D341Med (cell line): ENCODE measurements around the gene FRMD4A.

Experiments used
- DNase-seq: peaks from one replicate; pipeline ENCODE4 v3.0.0; 2012; ENCODE audit warnings: low spot score

FRMD4A gene

DNA sequence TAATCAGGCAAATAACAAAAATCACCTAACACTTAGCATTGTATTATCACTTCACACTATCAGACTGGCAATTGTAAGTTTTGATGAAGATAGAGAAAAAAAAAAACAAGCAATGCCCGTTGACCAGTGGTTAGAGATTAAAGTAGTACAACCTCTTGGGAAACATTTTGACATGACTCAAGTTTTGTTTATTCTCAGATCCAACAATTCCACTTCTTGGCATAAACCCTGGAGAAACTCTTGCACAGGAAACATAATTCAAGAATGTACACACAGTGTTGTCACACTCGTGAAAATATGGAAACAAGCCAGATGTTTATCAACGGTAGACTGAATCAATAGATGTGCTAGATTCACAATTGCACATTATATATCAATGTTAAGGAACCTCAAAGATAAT, 37.2 kb downstream of the FRMD4A start:
- no peak for DNase-seq

- DNase-seq: no peak
Observed at GRCh38 chr10:14291296-14291695, 39.4 kb downstream of the FRMD4A start.

- no peak for DNase-seq
Observed at GRCh38 chr10:14285941-14286560, 44.7 kb downstream of the FRMD4A start.

GRCh38 chr10:14282276-14282675, 48.4 kb downstream of the FRMD4A start:
- no peak for DNase-seq

DNA sequence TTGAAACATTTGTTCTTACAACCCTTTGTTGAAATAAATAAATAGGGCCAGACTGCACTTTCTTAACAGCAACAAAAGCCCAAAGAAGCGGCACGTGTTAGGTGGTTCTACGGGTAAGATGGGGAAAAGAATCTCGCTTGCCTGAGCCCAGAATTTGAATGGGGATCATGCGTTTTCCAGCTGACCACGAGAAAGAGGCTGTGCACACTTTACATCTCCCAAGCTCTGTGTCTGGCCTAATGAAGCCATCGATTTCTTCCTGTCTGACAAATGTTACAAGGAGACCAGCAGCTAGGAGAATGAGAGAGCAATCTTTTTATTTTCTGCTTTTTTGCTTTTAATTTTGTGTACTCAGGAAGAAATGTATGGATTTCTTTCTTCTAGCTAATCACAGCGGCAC, 52.2 kb downstream of the FRMD4A start:
- no peak for DNase-seq

- no peak for DNase-seq
Observed at GRCh38 chr10:14276210-14276609, 54.5 kb downstream of the FRMD4A start.

DNA sequence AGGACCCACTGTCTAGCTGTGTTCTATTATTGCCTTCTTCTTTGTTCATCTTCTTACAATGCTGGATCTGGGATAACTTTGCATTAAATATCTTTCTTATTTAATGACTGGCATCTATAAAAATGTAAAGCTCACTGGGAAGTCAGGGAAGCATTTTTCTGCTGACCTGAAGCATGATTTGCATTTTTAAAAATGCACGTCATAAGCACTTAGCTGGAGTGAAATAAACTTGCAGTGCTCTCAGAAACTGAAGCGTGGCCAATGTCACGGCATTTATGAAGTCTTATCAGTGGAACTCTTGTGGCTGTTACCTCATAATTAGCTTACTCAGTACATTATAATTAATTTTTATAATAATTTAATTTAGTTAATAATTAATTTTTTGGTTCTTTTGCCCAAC, 59.1 kb downstream of the FRMD4A start:
- no peak for DNase-seq

- no peak for DNase-seq
Observed at GRCh38 chr10:14270370-14270769, 60.4 kb downstream of the FRMD4A start.

GRCh38 chr10:14265709-14266108, 65.0 kb downstream of the FRMD4A start:
- no peak for DNase-seq

GRCh38 chr10:14262836-14263425, 67.8 kb downstream of the FRMD4A start:
- no peak for DNase-seq

DNA sequence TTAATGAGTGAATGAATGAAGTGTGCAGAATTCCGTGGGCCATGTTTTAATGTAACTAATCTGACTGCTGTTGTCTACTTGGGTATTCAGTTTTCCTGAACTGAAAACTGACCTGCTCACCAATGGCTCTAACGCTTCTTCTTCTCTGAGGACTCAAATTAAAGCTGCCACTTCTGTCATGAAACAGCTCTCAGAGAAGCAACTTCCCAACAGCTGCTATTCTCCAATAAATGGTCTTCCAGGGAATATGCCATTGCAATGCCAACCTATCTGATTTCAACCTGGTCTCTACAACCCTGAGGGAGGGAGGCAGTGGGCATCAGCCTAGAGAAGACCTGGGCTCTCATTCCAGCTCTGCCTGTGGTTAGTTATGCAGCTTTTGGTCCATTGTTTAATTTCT, 69.4 kb downstream of the FRMD4A start:
- DNase-seq: no peak

DNA sequence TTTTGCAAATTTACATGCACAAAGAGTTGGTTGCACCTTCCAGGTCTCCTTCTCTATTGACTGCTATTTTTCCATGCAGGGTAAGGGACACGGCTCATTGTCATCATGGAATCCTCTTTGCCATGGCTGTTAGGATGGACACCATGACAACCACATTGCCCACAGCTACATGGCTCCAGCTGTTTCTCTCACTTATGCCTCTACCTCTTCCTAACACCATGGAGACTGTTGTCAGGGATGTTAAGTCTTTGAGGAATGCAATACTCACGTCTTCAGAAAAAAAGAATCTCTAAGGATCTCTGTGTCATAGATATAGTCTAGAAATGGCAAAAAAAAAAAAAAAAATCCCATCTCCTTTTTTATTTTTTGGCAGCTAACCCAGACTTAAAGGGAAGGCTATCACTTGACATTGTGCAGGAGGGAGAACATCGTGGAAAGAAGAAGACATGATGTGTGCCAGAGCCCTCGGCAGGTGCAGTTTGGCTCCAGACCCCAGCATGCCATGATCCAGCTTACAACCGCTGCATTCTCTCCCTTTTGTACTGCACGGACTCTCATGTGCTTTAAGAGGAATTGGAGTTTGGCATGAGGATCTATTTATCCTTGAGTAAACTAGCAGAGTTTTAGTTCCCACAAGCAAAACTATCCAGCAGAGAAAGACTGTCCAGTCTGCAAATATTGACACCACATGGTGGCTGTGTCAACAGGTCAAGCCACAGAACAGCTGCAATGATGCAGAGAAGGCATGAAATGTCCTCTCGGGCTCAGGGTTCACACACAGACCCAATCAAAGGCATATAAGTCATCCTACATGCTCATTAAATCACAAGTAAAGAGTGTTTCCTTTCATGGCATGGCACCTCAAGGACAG, 70.8 kb downstream of the FRMD4A start:
- no peak for DNase-seq

GRCh38 chr10:14254368-14254767, 76.4 kb downstream of the FRMD4A start:
- no peak for DNase-seq

- DNase-seq: no peak
Observed at GRCh38 chr10:14253711-14254110, 77.0 kb downstream of the FRMD4A start.

DNA sequence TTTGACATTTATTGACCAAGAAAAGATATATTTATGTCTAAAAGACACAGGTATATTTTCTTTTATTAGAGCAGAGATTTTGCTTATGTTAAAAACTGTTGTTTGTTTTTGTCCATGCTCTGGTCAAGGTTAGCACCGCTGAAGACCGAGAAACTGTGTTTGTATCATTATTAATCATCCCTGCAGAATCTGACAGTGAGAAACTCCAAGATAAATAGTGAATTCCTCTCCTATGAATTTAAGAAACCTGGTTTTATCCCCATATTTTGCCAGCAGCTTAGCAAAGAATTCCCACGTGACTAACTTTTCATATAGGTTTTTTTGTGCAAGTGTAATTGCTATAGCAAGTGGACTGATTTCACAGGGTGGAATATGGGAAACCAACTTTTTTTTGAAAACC, 77.6 kb downstream of the FRMD4A start:
- no peak for DNase-seq

GRCh38 chr10:14250496-14251076, 80.1 kb downstream of the FRMD4A start:
- DNase-seq: no peak

DNA sequence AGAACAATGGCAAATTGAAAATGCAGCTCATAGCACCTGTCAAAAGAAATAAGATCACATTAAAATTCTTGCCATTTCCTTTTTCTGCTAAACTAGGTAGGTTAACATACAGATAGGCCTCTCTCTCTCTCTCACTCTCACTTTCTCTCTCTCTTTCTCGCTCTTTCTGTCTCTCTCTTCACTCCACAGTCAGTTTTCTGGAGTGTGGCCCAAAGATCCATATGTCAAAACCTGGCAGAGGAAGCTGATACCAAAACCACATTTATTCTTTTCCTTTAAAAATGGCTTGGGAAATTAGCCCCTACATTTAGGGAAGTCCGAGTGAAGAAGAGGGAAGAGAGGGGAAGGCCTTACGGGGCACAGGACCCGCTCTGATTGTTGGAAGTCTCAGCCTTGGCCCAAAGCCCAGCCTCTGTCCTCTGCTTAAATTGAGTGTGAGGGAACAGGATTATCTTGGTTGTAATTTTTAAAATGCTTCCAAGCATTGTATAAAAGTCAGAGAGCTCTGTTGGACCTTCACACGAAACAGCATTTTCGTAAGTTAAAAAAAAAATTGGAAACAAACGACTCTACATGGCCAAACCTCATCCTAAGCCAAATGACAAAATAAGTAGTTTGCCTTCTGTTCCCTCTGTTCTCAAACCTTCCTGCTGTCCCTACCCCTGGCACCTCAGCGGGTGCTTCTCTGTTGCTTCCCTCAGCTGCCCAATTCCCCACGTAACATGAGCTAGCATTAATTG, 83.2 kb downstream of the FRMD4A start:
- DNase-seq: no peak

GRCh38 chr10:14244801-14245211, 85.9 kb downstream of the FRMD4A start:
- DNase-seq: no peak

DNA sequence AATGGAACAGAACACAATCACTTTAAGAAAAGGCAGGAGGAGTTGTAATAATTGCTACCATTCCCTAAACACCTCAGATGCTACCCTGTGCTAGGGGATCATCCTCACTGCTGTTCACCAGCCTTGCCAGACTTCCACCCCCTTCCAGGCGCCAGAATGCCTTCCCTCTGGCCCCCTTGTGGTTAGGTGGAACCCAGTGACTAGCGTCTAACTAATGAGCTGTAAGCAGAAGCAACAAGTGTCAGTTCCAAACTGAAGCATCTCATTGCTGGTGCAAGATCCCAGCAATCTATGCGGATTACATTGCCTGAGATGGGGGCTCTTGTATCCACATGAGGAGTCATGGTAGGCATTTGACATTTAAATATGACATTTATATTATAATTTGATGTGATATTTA, 86.6 kb downstream of the FRMD4A start:
- no peak for DNase-seq

GRCh38 chr10:14243221-14243620, 87.5 kb downstream of the FRMD4A start:
- no peak for DNase-seq

DNA sequence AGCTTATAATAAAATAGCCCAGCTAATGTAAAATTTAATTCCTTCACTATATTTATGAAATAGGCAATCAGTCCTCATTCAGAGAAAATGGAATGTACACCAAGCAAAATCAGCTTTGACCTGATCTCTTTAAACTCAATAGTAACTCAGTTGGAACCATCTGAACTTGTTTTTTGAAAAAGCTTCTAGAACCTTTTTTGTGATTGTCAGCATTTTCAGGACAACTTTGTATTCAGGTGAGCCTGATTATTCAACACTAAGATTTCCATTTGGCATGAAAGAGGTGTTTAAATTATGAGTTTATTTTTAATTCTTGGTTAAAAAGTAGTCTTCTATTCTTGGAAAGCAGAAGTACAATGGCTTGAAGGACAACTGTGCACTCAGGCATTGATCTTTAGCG, 89.5 kb downstream of the FRMD4A start:
- no peak for DNase-seq
